PFSK-1 (cell line): ENCODE measurements around the gene SH2D1B.

Experiments
- SIN3A ChIP-seq: IDR thresholded peaks from 2 replicates; pipeline ENCODE4 v1.6.1; 2012; ENCODE audit warnings: mild to moderate bottlenecking, low read length, moderate library complexity, borderline replicate concordance; ENCODE audit not compliant: insufficient read depth
- TF ChIP-seq, protein P1 (sequence below), 2 experiments: IDR thresholded peaks; 2 replicates each; pipeline versions ENCODE4 v1.6.1 to v1.8.0; 2011 to 2012; ENCODE audit warnings: low read depth in 2 of 2, low read length in 2 of 2, control low read depth in 1 of 2, inconsistent platforms in 1 of 2, mild to moderate bottlenecking in 1 of 2, moderate library complexity in 1 of 2; ENCODE audit not compliant: insufficient read depth in 1 of 2

DNA sequence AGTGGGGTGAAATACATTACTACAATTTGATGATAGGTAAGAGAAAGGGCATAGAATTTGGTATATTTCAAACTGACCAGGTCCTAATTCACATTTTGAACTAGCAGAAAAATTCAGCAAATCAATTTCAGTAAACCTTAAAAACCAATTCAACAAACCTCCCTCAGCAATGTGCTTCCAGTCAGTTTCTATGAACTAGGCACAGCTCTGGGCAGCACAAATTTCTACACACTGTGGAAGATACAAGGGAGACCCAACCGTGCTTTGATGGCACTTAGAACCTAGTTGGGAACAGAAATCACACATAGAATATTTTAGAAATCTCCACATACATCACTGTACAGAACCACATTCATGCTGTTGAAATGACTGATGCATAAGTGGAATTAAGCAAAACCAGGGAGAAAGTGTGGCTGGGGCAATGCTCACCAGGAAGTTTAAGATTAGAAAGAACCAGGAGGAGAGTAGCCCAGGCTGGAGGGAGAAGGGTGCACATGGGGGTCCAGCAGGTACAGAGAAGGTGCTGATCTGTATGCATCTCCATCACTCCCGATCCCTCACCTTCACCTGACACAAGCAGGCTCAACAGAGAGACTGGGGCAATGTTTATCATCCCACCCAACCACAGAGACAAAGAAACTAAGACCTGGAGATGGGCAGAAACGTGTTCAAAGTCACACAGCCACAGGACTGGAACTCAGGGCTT, 15.6 kb downstream of the SH2D1B start:
- no peak for TF ChIP-seq SIN3A
- TF ChIP-seq, protein P1, sequence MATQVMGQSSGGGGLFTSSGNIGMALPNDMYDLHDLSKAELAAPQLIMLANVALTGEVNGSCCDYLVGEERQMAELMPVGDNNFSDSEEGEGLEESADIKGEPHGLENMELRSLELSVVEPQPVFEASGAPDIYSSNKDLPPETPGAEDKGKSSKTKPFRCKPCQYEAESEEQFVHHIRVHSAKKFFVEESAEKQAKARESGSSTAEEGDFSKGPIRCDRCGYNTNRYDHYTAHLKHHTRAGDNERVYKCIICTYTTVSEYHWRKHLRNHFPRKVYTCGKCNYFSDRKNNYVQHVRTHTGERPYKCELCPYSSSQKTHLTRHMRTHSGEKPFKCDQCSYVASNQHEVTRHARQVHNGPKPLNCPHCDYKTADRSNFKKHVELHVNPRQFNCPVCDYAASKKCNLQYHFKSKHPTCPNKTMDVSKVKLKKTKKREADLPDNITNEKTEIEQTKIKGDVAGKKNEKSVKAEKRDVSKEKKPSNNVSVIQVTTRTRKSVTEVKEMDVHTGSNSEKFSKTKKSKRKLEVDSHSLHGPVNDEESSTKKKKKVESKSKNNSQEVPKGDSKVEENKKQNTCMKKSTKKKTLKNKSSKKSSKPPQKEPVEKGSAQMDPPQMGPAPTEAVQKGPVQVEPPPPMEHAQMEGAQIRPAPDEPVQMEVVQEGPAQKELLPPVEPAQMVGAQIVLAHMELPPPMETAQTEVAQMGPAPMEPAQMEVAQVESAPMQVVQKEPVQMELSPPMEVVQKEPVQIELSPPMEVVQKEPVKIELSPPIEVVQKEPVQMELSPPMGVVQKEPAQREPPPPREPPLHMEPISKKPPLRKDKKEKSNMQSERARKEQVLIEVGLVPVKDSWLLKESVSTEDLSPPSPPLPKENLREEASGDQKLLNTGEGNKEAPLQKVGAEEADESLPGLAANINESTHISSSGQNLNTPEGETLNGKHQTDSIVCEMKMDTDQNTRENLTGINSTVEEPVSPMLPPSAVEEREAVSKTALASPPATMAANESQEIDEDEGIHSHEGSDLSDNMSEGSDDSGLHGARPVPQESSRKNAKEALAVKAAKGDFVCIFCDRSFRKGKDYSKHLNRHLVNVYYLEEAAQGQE (IDR thresholded peaks at IDR 0.05; ENCODE audit: insufficient read depth in 1 of 2, low read depth in 2 of 2, low read length in 2 of 2): no peak
